Measurements from ENCODE around the gene CHST9. TPM values are rescaled to one million over a fixed set of nuclear protein-coding genes. Genes with fewer than 3 reads are reported as not detected.

The CHST9 gene
- total RNA-seq, 2 donors from 2014 or later, result not detected

DNA sequence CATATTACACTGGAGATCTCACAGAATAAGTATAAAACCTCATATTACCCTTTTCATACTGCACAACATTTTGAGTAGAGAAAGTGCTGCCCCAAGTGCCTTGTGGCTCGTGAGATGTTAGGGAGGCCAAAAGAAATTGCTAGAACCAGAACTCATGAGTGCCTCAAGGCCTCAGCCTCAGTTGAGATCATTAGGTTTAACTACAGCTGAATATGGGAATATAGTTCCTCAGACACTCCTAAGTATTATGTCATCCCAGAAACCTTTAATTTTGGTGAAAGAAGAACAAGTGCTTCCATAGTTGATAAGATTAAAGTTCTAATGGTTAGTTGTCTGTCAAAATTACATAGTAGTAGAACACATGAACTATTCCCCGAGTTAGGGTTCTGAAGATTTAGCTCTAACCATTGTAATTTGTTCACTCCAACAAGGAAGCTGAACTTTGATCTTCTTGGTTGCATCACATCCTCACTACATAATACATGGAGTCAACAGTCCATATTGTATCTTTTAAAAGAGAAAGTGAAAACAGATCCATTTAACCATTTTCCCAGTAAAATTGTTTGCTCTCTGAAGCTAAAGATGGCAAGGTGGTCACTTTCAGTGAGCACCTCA, 310.0 kb downstream of the CHST9 start:
- Mint-ChIP-seq H3K36me3 (ENCODE audit: insufficient read depth in 2 of 2) (no peaks in the 10 kb centered on the region), H3K9me3 (peaks cover 1 to 4% of the 10 kb centered on the region in 2 donors), H3K27me3 (ENCODE audit: low read depth) (no peaks in the 10 kb centered on the region), H3K27ac (no peak overlapping the region), H3K4me1 (ENCODE audit: low read depth) (no peaks in the 10 kb centered on the region), H3K4me3 (no peak overlapping the region)
- DNase-seq (no peak), ATAC-seq (replicated peaks in 1 of 2) (no peak)

DNA sequence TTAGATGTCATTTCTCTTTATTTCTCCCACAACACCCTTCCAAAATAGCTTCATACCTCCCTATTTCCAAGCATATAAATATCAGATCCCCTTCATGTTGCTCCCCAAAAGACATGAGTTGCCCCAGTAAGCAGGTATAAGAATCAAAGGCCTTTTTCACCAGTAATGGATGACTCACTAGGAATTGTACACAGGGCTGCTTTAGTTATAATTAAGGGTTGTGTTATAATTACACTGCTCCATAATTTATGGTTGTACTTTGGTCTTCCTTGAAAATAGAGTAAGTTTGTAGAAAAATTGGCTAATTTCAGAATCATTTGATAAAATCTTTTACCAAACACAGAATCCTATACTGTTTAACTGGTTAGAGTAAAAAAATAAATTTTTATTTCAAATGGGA, 310.8 kb downstream of the CHST9 start:
- DNase-seq (no peak), ATAC-seq (replicated peaks in 1 of 2) (no peak)
- Mint-ChIP-seq H3K9me3 (peaks cover 1 to 4% of the 10 kb centered on the region in 2 donors), H3K27me3 (ENCODE audit: low read depth) (no peaks in the 10 kb centered on the region), H3K36me3 (ENCODE audit: insufficient read depth in 2 of 2) (no peaks in the 10 kb centered on the region), H3K27ac (no peak overlapping the region), H3K4me3 (no peak overlapping the region), H3K4me1 (ENCODE audit: low read depth) (no peaks in the 10 kb centered on the region)

DNA sequence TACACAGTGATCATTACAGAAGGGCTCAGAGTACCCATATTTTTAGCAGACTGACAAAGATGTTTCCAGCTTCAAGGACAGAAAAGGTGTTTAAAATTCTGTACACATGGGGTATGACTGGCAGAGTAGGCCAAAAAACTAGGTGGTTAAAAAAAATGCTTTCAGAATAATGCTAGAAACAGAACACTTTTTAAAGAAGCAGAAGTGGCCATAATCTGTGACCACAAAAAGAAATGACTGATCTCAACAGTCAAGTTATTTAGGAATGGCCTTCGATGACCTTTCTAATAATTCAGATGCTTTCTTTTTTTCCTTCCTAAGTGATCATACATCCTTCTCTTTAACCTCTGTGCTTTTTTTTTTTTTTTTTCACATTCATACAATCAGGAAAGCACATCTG, 315.5 kb downstream of the CHST9 start:
- DNase-seq (no peak), ATAC-seq (replicated peaks in 1 of 2) (no peak)
- H3K27me3 Mint-ChIP-seq (ENCODE audit: low read depth), result no peaks in the 10 kb centered on the region
- H3K27ac Mint-ChIP-seq, result no peak overlapping the region
- no peaks in the 10 kb centered on the region for H3K4me1 Mint-ChIP-seq (ENCODE audit: low read depth)
- H3K9me3 Mint-ChIP-seq, result peaks cover 0 to 1% of the 10 kb centered on the region in 2 donors
- no peak overlapping the region for H3K4me3 Mint-ChIP-seq
- H3K36me3 Mint-ChIP-seq (ENCODE audit: insufficient read depth in 2 of 2), result no peaks in the 10 kb centered on the region

DNA sequence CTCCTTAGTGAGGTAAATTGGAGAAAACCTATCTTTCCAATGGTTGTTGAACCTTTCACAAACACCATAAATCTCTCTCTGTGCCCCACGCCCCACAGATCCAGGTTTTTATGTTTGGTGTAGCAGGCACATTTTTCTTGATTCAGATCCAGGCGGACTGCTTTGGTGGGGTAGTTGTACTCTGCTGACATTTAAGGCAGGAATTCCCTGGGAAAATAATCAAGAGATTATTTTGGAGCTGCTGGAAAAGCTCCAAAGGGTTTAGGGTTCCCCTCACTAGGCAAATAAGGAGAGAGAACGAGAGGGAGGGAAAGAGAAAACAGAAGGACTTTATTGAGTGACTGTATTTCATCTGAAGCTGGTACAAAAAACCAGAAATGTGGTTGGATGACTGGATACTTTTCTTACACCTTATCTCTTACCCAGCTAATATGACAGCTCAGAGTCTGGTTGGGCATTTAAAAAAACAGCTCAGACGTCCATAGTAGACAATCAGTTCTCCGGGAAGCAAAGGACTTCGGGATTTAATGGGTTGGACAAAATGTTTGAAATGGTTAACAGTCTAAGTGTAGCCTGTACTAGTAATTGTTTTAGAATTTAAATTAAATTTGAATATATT, 316.0 kb downstream of the CHST9 start:
- Mint-ChIP-seq H3K27ac (no peak overlapping the region), H3K36me3 (ENCODE audit: insufficient read depth in 2 of 2) (no peaks in the 10 kb centered on the region), H3K4me3 (no peak overlapping the region), H3K27me3 (ENCODE audit: low read depth) (peaks cover 3% of the 10 kb centered on the region), H3K9me3 (peaks cover 0 to 1% of the 10 kb centered on the region in 2 donors), H3K4me1 (ENCODE audit: low read depth) (no peaks in the 10 kb centered on the region)
- no peak for ATAC-seq (replicated peaks in 1 of 2)
- DNase-seq, result no peak

DNA sequence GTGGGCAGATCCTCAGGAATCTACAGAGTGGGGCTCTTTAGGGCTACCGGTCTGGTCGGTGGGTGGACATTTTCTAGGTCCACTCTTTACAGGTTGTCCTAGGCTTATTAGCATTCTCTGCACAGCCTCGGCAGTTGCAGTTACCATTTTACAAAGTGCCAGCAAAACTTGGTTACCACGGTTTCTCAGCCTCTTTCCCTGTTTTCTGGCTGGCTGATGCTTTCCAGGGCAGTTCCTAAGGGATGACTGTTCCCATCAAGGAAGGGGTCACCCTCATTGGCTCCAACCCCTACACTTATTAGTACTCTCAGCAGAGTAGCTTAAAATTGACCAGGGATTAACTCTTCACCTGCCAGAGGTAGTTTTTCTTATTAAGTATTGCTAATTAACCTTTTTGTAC, 317.6 kb downstream of the CHST9 start:
- H3K27me3 Mint-ChIP-seq (ENCODE audit: low read depth), result peaks cover 9% of the 10 kb centered on the region
- no peak overlapping the region for H3K27ac Mint-ChIP-seq
- H3K4me1 Mint-ChIP-seq (ENCODE audit: low read depth), result no peaks in the 10 kb centered on the region
- no peak for DNase-seq
- H3K4me3 Mint-ChIP-seq, result no peak overlapping the region
- ATAC-seq (replicated peaks in 1 of 2), result no peak
- no peaks in the 10 kb centered on the region for H3K36me3 Mint-ChIP-seq (ENCODE audit: insufficient read depth in 2 of 2)
- peaks cover 0 to 1% of the 10 kb centered on the region in 2 donors for H3K9me3 Mint-ChIP-seq

DNA sequence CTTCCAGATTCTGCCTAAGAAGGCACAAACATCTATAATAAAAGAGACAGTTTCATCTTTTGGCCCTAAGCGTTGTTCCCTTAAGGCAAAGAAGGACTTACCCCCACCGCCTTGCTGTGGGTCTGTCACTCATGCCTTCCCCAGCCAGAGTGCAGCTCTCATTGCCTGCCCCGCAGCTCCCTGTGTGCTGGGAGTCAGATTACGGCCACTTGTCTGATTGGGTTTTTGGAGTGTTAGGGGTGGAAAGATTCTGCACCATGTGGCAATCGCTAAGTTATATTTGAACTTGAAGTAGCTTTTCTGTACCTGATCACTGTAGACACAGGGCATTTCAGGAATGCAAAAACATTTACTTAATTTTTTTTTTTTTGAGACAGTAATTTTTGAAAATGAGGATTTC, 319.6 kb downstream of the CHST9 start, which contains the start of gene AQP4:
TSS of gene AQP4 (minus strand) at position 151 of the 400 bp plus-strand sequence. CDS start at position 133, 18 bp downstream.
- Mint-ChIP-seq H3K27ac (no peak within 1 kb of the TSS), H3K27me3 (ENCODE audit: low read depth) (peaks cover 9% of the 10 kb centered on the region), H3K4me3 (no peak within 1 kb of the TSS), H3K36me3 (ENCODE audit: insufficient read depth in 2 of 2) (no peaks in the 10 kb centered on the region), H3K4me1 (ENCODE audit: low read depth) (no peaks in the 10 kb centered on the region), H3K9me3 (no peaks in the 10 kb centered on the region)
- DNase-seq (no peak), ATAC-seq (replicated peaks in 1 of 2) (no peak)

DNA sequence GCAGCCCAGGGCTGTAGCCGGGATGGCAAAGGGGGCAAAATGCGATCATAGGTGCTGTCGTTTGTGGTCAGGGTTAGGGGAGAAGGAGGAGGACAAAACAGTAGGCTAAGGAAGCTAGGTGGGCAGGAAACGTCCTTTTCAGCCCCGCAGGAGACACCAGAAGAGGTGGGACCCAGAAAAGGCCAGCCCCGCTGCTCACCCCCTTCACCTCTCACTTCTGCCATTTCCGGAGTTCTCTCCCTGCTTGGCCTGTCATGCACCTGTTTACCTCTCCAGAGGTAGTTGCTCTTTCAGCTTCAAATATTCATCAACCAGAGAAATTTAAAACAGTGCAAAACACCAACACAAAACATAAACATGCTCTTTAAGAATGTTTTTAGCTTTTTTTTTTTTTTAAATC, 320.4 kb downstream of the CHST9 start:
- peaks cover 9% of the 10 kb centered on the region for H3K27me3 Mint-ChIP-seq (ENCODE audit: low read depth)
- H3K4me1 Mint-ChIP-seq (ENCODE audit: low read depth), result no peaks in the 10 kb centered on the region
- no peak overlapping the region for H3K4me3 Mint-ChIP-seq
- ATAC-seq (replicated peaks in 1 of 2) (no peak), DNase-seq (no peak)
- no peak overlapping the region for H3K27ac Mint-ChIP-seq
- no peaks in the 10 kb centered on the region for H3K9me3 Mint-ChIP-seq
- H3K36me3 Mint-ChIP-seq (ENCODE audit: insufficient read depth in 2 of 2), result no peaks in the 10 kb centered on the region

DNA sequence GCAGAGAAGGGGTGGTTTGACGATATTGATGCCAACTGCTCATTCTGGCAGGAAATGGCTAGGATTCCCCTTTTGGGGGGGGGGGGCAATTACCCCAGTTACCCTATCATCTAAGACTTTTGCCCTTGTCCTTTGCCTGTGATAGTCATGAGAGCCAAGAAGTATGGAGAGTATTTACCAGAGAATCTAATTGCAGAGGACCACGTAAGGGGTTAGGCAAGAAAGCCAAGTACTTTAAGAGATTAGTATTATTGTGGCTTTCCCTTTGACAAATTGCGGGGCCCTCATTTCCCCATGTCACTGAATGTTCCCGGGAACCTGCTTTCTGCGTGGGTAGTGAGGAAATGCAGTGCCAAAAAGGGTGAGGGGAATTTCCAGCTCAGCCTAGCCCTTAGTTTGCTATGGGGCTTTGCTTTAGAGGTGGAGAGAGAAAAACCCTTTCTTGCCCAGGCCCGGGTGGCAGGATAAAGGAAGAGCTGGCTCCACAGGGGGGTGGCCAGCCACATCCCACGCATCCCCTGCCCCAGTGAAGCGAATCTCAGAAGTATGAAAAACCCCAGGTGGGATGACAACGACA, 321.1 kb downstream of the CHST9 start:
- Mint-ChIP-seq H3K27me3 (ENCODE audit: low read depth) (peaks cover 9% of the 10 kb centered on the region), H3K4me3 (no peak overlapping the region), H3K27ac (no peak overlapping the region), H3K4me1 (ENCODE audit: low read depth) (no peaks in the 10 kb centered on the region), H3K9me3 (no peaks in the 10 kb centered on the region), H3K36me3 (ENCODE audit: insufficient read depth in 2 of 2) (no peaks in the 10 kb centered on the region)
- no peak for ATAC-seq (replicated peaks in 1 of 2)
- no peak for DNase-seq

DNA sequence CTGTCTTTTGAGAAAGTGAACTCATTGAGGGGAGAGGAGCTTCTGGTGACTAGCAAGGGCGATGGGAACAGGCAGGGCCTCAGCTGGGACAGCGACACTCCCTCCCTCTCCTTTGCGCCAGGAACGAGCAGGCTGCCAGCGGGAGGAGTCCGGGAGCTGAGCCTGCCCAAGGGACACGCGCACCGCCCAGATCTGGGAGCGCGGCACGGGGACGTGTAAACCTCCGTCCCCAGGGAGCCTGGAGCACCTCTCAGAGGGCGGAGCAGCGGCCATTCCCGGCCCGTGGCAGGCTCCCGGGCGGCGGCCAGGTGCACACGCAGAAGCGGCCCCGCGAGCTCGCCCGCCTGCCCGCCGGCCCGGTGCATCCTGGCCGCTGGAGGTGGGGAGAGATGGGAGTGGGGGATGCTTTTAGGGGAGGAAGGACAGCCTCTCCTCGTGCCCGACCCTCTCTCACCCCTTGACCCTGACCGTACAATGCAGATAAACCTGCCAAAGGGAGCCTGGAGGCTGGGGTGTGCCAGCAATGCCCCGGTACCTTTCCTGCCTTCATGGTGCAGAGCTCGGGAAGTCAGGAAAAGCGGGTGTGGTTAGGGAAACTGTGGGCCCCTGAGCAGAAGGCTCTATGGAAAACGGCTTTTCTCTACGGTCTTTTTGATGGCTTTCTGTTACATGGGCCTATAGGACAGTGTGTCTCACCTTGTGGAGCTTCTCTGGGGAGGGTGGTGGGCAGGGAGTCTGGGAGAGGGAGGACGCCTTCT, 321.8 kb downstream of the CHST9 start:
- H3K4me1 Mint-ChIP-seq (ENCODE audit: low read depth), result no peaks in the 10 kb centered on the region
- no peak overlapping the region for H3K27ac Mint-ChIP-seq
- ATAC-seq (replicated peaks in 1 of 2), result no peak

DNA sequence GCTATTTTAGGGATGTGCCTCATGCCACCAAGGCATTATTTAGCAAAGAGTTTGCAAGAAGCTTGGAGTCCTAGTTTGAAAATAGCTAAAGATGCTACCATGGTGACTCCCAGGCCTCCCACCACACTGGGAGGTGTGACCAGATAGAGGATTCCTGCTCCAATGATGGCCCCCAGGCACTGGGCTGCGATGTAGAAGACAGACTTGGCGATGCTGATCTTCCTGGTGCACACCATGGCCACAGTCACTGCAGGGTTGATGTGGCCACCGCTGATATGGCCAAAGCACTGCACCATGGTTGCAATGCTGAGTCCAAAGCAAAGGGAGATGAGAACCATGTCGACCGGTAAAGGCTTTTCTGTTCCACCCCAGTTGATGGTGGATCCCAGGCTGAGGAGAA, 323.0 kb downstream of the CHST9 start:
- H3K27me3 Mint-ChIP-seq (ENCODE audit: low read depth), result peaks cover 9% of the 10 kb centered on the region
- DNase-seq (no peak), ATAC-seq (replicated peaks in 1 of 2) (no peak)
- no peak overlapping the region for H3K27ac Mint-ChIP-seq
- no peak overlapping the region for H3K4me3 Mint-ChIP-seq
- H3K36me3 Mint-ChIP-seq (ENCODE audit: insufficient read depth in 2 of 2), result no peaks in the 10 kb centered on the region
- no peaks in the 10 kb centered on the region for H3K9me3 Mint-ChIP-seq
- no peaks in the 10 kb centered on the region for H3K4me1 Mint-ChIP-seq (ENCODE audit: low read depth)

More for the DNA sequence above, 321.8 kb downstream of the CHST9 start:
- H3K4me3 Mint-ChIP-seq, result no peak overlapping the region
- no peaks in the 10 kb centered on the region for H3K9me3 Mint-ChIP-seq
- H3K27me3 Mint-ChIP-seq (ENCODE audit: low read depth), result peaks cover 9% of the 10 kb centered on the region
- DNase-seq, result no peak
- no peaks in the 10 kb centered on the region for H3K36me3 Mint-ChIP-seq (ENCODE audit: insufficient read depth in 2 of 2)
